H9 (cell line): ENCODE measurements around the gene ING5. TPM values are rescaled to one million over a fixed set of nuclear protein-coding genes. Genes with fewer than 3 reads are reported as not detected.
"Not testable (repeated sequence)": the region's sequence is repeated elsewhere in the genome, so short reads cannot be mapped to it uniquely, and the experiment has no call there.

Source experiments
- DNase-seq: peaks from one replicate; pipeline ENCODE4 v3.0.0-alpha.2; 2017
- H2AFZ ChIP-seq: one replicate; pipeline ENCODE4 v1.6.1; 2013; ENCODE audit warnings: mild to moderate bottlenecking, low read length, control low read depth, moderate library complexity
- H2AK5ac ChIP-seq: 2 replicates; pipeline ENCODE4 v1.6.1; 2013; ENCODE audit warnings: low read length, control low read depth, mixed read lengths; ENCODE audit not compliant: insufficient read length
- H2BK120ac ChIP-seq: one replicate; pipeline ENCODE4 v1.6.1; 2013; ENCODE audit warnings: low read depth, mild to moderate bottlenecking, low read length, control low read depth, inconsistent platforms; ENCODE audit not compliant: poor library complexity, severe bottlenecking
- H2BK12ac ChIP-seq: 2 replicates; pipeline ENCODE4 v1.6.1; 2013; ENCODE audit warnings: low read length, control low read depth, mixed read lengths, low read depth; ENCODE audit not compliant: insufficient read length
- H2BK15ac ChIP-seq: 2 replicates; pipeline ENCODE4 v1.6.1; 2013; ENCODE audit warnings: low read depth, low read length, control low read depth
- H2BK20ac ChIP-seq: one replicate; pipeline ENCODE4 v1.6.1; 2013; ENCODE audit warnings: low read depth, mild to moderate bottlenecking, low read length, control low read depth, inconsistent platforms; ENCODE audit not compliant: poor library complexity, severe bottlenecking
- H2BK5ac ChIP-seq: 2 replicates; pipeline ENCODE4 v1.6.1; 2013; ENCODE audit warnings: low read length, control low read depth, mixed read lengths; ENCODE audit not compliant: insufficient read length
- H3K14ac ChIP-seq: 2 replicates; pipeline ENCODE4 v1.6.1; 2013; ENCODE audit warnings: low read length, control low read depth; ENCODE audit not compliant: insufficient read depth
- H3K18ac ChIP-seq: 2 replicates; pipeline ENCODE4 v1.6.1; 2013; ENCODE audit warnings: low read depth, mild to moderate bottlenecking, mixed read lengths, low read length, control low read depth; ENCODE audit not compliant: insufficient read length
- H3K23ac ChIP-seq: 2 replicates; pipeline ENCODE4 v1.6.1; 2013; ENCODE audit warnings: low read length, control low read depth, mixed read lengths, low read depth; ENCODE audit not compliant: insufficient read length
- H3K23me2 ChIP-seq: 2 replicates; pipeline ENCODE4 v1.6.1; 2013; ENCODE audit warnings: low read depth, mild to moderate bottlenecking, mixed read lengths, low read length, control low read depth; ENCODE audit not compliant: insufficient read length, poor library complexity, severe bottlenecking
- H3K27ac ChIP-seq: 2 replicates; pipeline ENCODE4 v1.5.1; 2013; ENCODE audit warnings: low read length, control low read depth, mixed read lengths, low read depth; ENCODE audit not compliant: insufficient read length
- H3K27me3 ChIP-seq: 2 replicates; pipeline ENCODE4 v1.6.1; 2013; ENCODE audit warnings: low read length, control low read depth, inconsistent platforms; ENCODE audit not compliant: insufficient read depth
- H3K4ac ChIP-seq: 2 replicates; pipeline ENCODE4 v1.6.1; 2013; ENCODE audit warnings: low read depth, mild to moderate bottlenecking, control low read depth, inconsistent platforms, low read length, moderate library complexity
- H3K4me1 ChIP-seq: 2 replicates; pipeline ENCODE4 v1.6.1; 2013; ENCODE audit warnings: low read length, control low read depth, inconsistent platforms; ENCODE audit not compliant: insufficient read depth
- H3K4me2 ChIP-seq: 2 replicates; pipeline ENCODE4 v1.6.1; 2013; ENCODE audit warnings: low read length, control low read depth, mixed read lengths; ENCODE audit not compliant: insufficient read length, insufficient read depth
- H3K56ac ChIP-seq: 2 replicates; pipeline ENCODE4 v1.6.1; 2013; ENCODE audit warnings: low read depth, mild to moderate bottlenecking, mixed read lengths, low read length, control low read depth; ENCODE audit not compliant: insufficient read length
- H3K79me1 ChIP-seq: 2 replicates; pipeline ENCODE4 v1.6.1; 2013; ENCODE audit warnings: low read depth, mild to moderate bottlenecking, moderate library complexity, low read length, control low read depth, inconsistent platforms; ENCODE audit not compliant: insufficient read depth, poor library complexity, severe bottlenecking
- H3K79me2 ChIP-seq: 2 replicates; pipeline ENCODE4 v1.6.1; 2013; ENCODE audit warnings: low read length, control low read depth, inconsistent platforms; ENCODE audit not compliant: insufficient read depth
- H3K9ac ChIP-seq: 2 replicates; pipeline ENCODE4 v1.6.1; 2013; ENCODE audit warnings: low read length, control low read depth, mixed read lengths; ENCODE audit not compliant: insufficient read length; ENCODE audit errors: extremely low read depth
- H3K9me3 ChIP-seq: one replicate; pipeline ENCODE4 v1.6.1; 2013; ENCODE audit warnings: low read depth, low read length, inconsistent platforms; ENCODE audit not compliant: control insufficient read depth
- H3T11ph ChIP-seq: one replicate; pipeline ENCODE4 v1.6.1; 2013; ENCODE audit warnings: mild to moderate bottlenecking, low read length, control low read depth, inconsistent platforms
- H4K20me1 ChIP-seq: one replicate; pipeline ENCODE4 v1.6.1; 2013; ENCODE audit not compliant: control insufficient read depth, insufficient read length, insufficient read depth
- H4K5ac ChIP-seq: 2 replicates; pipeline ENCODE4 v1.6.1; 2013; ENCODE audit warnings: low read depth, mild to moderate bottlenecking, mixed read lengths, low read length, control low read depth; ENCODE audit not compliant: insufficient read length
- H4K8ac ChIP-seq: replicated peaks from 2 replicates; pipeline ENCODE4 v1.6.1; 2013; ENCODE audit warnings: low read length, control low read depth, mixed read lengths, low read depth; ENCODE audit not compliant: insufficient read length
- H4K91ac ChIP-seq: 2 replicates; pipeline ENCODE4 v1.6.1; 2013; ENCODE audit warnings: low read depth, mild to moderate bottlenecking, moderate library complexity, mixed read lengths, low read length, control low read depth; ENCODE audit not compliant: insufficient read length
- H3K27ac Mint-ChIP-seq, 3 experiments: 2 replicates in 2 of 3; 3 replicates in 1 of 3; pipeline ENCODE4 v1.8.0; 2020 to 2021; ENCODE audit warnings: mixed read lengths in 3 of 3, mild to moderate bottlenecking in 1 of 3, moderate library complexity in 1 of 3
- H3K27me3 Mint-ChIP-seq: 2 replicates; pipeline ENCODE4 v1.8.0; 2021; ENCODE audit warnings: low read depth, mild to moderate bottlenecking, moderate library complexity, mixed read lengths
- H3K36me3 Mint-ChIP-seq, 3 experiments: 2 replicates in 2 of 3; 3 replicates in 1 of 3; pipeline ENCODE4 v1.8.0; 2020 to 2021; ENCODE audit warnings: low read depth in 3 of 3, mixed read lengths in 3 of 3; ENCODE audit not compliant: insufficient read depth in 1 of 3
- H3K4me1 Mint-ChIP-seq, 2 experiments: 2 replicates each; pipeline ENCODE4 v1.8.0; 2020; ENCODE audit warnings: mixed read lengths in 2 of 2
- H3K4me3 Mint-ChIP-seq, 2 experiments: 2 replicates in 1 of 2; 3 replicates in 1 of 2; pipeline ENCODE4 v1.8.0; 2020 to 2021; ENCODE audit warnings: mild to moderate bottlenecking in 2 of 2, mixed read lengths in 2 of 2, moderate library complexity in 1 of 2
- H3K9me3 Mint-ChIP-seq, 2 experiments: 2 replicates in 1 of 2; 3 replicates in 1 of 2; pipeline ENCODE4 v1.8.0; 2020; ENCODE audit warnings: mild to moderate bottlenecking in 2 of 2, mixed read lengths in 2 of 2, moderate library complexity in 1 of 2
- CTCF ChIP-seq: fragments of 200-600 bp; sonication (generic); conservative IDR thresholded peaks from 3 replicates; pipeline ENCODE4 v1.8.0; 2021; ENCODE audit warnings: antibody characterized with exemption, mild to moderate bottlenecking
- WGBS: extraction: QIAGEN DNeasy Blood & Tissue Kit; methylation state at CpG from one replicate; pipeline ENCODE4 v1.1.7; 2013; ENCODE audit warnings: missing lambda C conversion rate, low lambda C conversion rate, mixed read lengths; ENCODE audit not compliant: insufficient read length; ENCODE audit errors: extremely low coverage; 5-methylcytosine and 5-hydroxymethylcytosine counted together
- total RNA-seq: library from RNA; stranded (reverse); gene quantifications from 2 replicates; pipeline ENCODE4 v1.2.1, GENCODE V29; 2021

ING5 gene
- total RNA-seq, 1 experiment from 2014 or later, result 66.0 TPM

DNA sequence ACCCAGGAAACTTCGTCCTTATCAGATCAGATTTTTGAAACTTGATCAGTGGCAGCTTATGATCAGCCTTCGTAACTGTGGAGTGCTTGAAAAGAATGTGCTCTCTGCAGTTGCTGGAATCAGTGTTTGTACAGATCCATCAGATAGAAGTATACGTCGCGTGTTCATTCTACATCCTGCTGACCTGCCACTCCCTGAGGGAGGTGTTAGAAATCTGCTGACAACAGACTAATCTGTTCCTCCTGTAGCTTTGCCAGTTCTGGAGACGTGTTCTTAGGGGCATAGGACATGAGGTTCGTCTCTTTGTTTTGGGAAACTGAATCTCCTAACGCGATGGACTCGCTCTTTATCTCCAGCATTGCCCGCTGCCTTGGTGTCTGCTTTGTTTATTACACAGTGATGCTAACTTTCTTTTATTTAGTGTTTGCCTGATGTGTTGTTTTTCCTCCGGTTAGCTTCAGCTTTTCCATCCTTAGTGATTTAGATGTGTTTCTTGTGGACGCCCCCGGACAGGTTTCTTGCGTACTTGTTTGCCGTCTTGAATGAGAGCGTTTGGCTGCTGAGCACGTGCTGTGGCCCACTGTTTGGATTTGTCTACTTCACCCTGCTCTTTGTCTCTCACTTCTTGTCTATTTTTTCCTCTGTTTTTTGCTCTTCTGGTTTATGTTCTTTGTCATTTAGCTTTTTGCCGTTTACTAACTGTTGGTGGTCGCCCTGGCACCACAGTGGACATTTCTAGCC lies 57.4 kb downstream of the ING5 start:
- Histone ChIP-seq H4K5ac (no peak overlapping the region), H3K79me2 (no peaks in the 10 kb centered on the region), H2BK120ac (no peak overlapping the region), H3K9me3 (no peaks in the 10 kb centered on the region), H3T11ph (no peak overlapping the region), H3K23me2 (no peaks in the 10 kb centered on the region), H3K79me1 (no peaks in the 10 kb centered on the region), H4K91ac (no peak overlapping the region), H3K56ac (no peak overlapping the region), H2AK5ac (no peak overlapping the region), H4K8ac (no peak overlapping the region), H2BK20ac (no peak overlapping the region), H3K18ac (no peak overlapping the region), H3K9ac (no peak overlapping the region), H2BK5ac (no peak overlapping the region), H2BK12ac (no peak overlapping the region), H4K20me1 (no peaks in the 10 kb centered on the region), H3K4me2 (no peak overlapping the region), H2AFZ (no peak overlapping the region), H3K4ac (no peak overlapping the region), H3K27me3 (no peaks in the 10 kb centered on the region), H3K23ac (no peak overlapping the region), H3K4me1 (no peaks in the 10 kb centered on the region), H2BK15ac (no peak overlapping the region), H3K27ac (no peak overlapping the region), H3K14ac (no peak overlapping the region)
- 0 out of 7 replicates have a peak overlapping the region, but pooled peaks of 1 of the 3 experiments have one; percentile 50 for H3K27ac Mint-ChIP-seq
- no peak for DNase-seq
- peaks cover 15 to 25% (median 17%) of the 10 kb centered on the region in 3 experiments for H3K36me3 Mint-ChIP-seq
- H3K4me3 Mint-ChIP-seq, result no peak overlapping the region
- no peaks in the 10 kb centered on the region; the same call in 1 of the 2 replicates for H3K27me3 Mint-ChIP-seq
- peaks cover 11 to 14% of the 10 kb centered on the region in 2 experiments for H3K9me3 Mint-ChIP-seq
- WGBS, result no CpG with 5 or more reads among the region's 20 CpGs
- no peak for TF ChIP-seq CTCF
- peaks cover 1 to 10% of the 10 kb centered on the region in 2 experiments for H3K4me1 Mint-ChIP-seq

DNA sequence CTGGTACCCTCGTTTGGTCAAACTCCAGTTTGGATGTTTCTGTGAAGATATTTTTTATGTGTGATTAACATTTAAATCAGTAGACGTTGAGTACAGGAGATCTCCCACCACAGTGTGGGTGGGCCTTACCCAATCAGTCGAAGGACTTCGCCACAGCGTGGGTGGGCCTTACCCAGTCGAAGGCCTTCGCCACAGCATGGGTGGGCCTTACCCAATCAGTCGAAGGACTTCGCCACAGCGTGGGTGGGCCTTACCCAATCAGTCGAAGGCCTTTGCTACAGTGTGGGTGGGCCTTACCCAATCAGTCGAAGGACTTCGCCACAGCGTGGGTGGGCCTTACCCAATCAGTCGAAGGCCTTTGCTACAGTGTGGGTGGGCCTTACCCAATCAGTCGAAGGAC lies 58.1 kb downstream of the ING5 start:
- H3K4ac ChIP-seq, H2AK5ac ChIP-seq, DNase-seq, H3T11ph ChIP-seq, H3K23me2 ChIP-seq, H4K91ac ChIP-seq, H3K27me3 Mint-ChIP-seq, H3K4me2 ChIP-seq, H3K9me3 ChIP-seq, H4K20me1 ChIP-seq, H2BK20ac ChIP-seq, H3K27ac Mint-ChIP-seq, H4K5ac ChIP-seq, H2AFZ ChIP-seq, H2BK5ac ChIP-seq, H3K79me2 ChIP-seq, H3K4me1 ChIP-seq, H3K27me3 ChIP-seq, H3K79me1 ChIP-seq, H4K8ac ChIP-seq, H2BK12ac ChIP-seq, H2BK15ac ChIP-seq, H3K27ac ChIP-seq, H3K18ac ChIP-seq, H2BK120ac ChIP-seq, H3K56ac ChIP-seq, H3K4me3 Mint-ChIP-seq, H3K9ac ChIP-seq, H3K14ac ChIP-seq, H3K23ac ChIP-seq: not testable (repeated sequence)
- no CpG with 5 or more reads among the region's 16 CpGs for WGBS
- peaks cover 11 to 14% of the 10 kb centered on the region in 2 experiments for H3K9me3 Mint-ChIP-seq
- H3K36me3 Mint-ChIP-seq, result peaks cover 15 to 23% (median 15%) of the 10 kb centered on the region in 3 experiments
- H3K4me1 Mint-ChIP-seq, result peaks cover 4 to 16% of the 10 kb centered on the region in 2 experiments
